Natural killer cell (primary cell): ENCODE measurements around the gene KCP. TPM values are rescaled to one million over a fixed set of nuclear protein-coding genes. Genes with fewer than 3 reads are reported as not detected.

ENCODE experiments used
- ATAC-seq, 3 donors: fragments of 150-1000 bp in 2 of 3; fragments of 200-7000 bp in 1 of 3; cut with Tn5 transposase; 1 replicate in 1 of 3; 2 replicates in 2 of 3; pipeline ENCODE4 v1.10.0; 2021; ENCODE audit warnings: mild to moderate bottlenecking in 2 of 3, moderate library complexity in 2 of 3
- DNase-seq, 2 donors: peaks; one replicate each; pipeline versions ENCODE4 v3.0.0 to v3.0.0-alpha.2; 2013 to 2021; ENCODE audit warnings: mixed read lengths in 1 of 2
- H3K27ac ChIP-seq: one replicate; pipeline ENCODE4 v1.5.1; 2013; ENCODE audit warnings: mild to moderate bottlenecking, low read length
- H3K27me3 ChIP-seq: one replicate; pipeline ENCODE4 v1.6.1; 2013; ENCODE audit warnings: low read length; ENCODE audit not compliant: control insufficient read depth, insufficient read depth
- H3K36me3 ChIP-seq: one replicate; pipeline ENCODE4 v1.6.1; 2013; ENCODE audit warnings: low read length; ENCODE audit not compliant: control insufficient read depth, insufficient read depth
- H3K4me1 ChIP-seq: one replicate; pipeline ENCODE4 v1.6.1; 2013; ENCODE audit warnings: low read length; ENCODE audit not compliant: control insufficient read depth, insufficient read depth
- H3K4me3 ChIP-seq: one replicate; pipeline ENCODE4 v1.5.1; 2013; ENCODE audit warnings: low read length
- H3K9me3 ChIP-seq: one replicate; pipeline ENCODE4 v1.6.1; 2013; ENCODE audit warnings: low read length; ENCODE audit not compliant: control insufficient read depth, insufficient read depth
- H3K27ac Mint-ChIP-seq, 2 donors: one replicate each; pipeline ENCODE4 v1.8.0; 2022; ENCODE audit warnings: mild to moderate bottlenecking in 2 of 2, mixed read lengths in 2 of 2, moderate library complexity in 1 of 2
- H3K27me3 Mint-ChIP-seq, 2 donors: one replicate each; pipeline ENCODE4 v1.8.0; 2022; ENCODE audit warnings: low read depth in 2 of 2, mixed read lengths in 2 of 2
- H3K36me3 Mint-ChIP-seq: one replicate; pipeline ENCODE4 v1.8.0; 2022; ENCODE audit warnings: mixed read lengths
- H3K4me1 Mint-ChIP-seq, 2 donors: one replicate each; pipeline ENCODE4 v1.8.0; 2022; ENCODE audit warnings: mixed read lengths in 2 of 2
- H3K4me3 Mint-ChIP-seq: one replicate; pipeline ENCODE4 v1.8.0; 2022; ENCODE audit warnings: mild to moderate bottlenecking, moderate library complexity, mixed read lengths
- H3K9me3 Mint-ChIP-seq, 2 donors: one replicate each; pipeline ENCODE4 v1.8.0; 2022; ENCODE audit warnings: mixed read lengths in 2 of 2
- whole genome bisulfite sequencing: methylation state at CpG from one replicate; pipeline ENCODE4 v1.1.7; 2013; ENCODE audit warnings: missing lambda C conversion rate; ENCODE audit not compliant: insufficient coverage; 5-methylcytosine and 5-hydroxymethylcytosine counted together
- intact Hi-C: fragments of 100-400 bp; cut with micrococcal nuclease; formaldehyde crosslinking; loops from one replicate; pipeline ENCODE4 v1.14.2; 2022
- total RNA-seq, 4 donors: library from RNA; stranded (reverse); fragments of 120-200 nt in 1 of 4; gene quantifications; one replicate each; pipeline versions ENCODE4 v1.2.3 to v1.2.4, GENCODE V29; 2013 to 2022
- TF ChIP-seq, protein P1 (sequence below): fragments of 200-600 bp; IDR thresholded peaks from one replicate; pipeline ENCODE4 v1.8.0; 2022; ENCODE audit warnings: antibody characterized with exemption

KCP gene
- total RNA-seq, 3 donors from 2014 or later (not counting 1 experiment from before 2014, with no cell fraction given): 0.49 to 0.95 TPM; not detected in 1

DNA sequence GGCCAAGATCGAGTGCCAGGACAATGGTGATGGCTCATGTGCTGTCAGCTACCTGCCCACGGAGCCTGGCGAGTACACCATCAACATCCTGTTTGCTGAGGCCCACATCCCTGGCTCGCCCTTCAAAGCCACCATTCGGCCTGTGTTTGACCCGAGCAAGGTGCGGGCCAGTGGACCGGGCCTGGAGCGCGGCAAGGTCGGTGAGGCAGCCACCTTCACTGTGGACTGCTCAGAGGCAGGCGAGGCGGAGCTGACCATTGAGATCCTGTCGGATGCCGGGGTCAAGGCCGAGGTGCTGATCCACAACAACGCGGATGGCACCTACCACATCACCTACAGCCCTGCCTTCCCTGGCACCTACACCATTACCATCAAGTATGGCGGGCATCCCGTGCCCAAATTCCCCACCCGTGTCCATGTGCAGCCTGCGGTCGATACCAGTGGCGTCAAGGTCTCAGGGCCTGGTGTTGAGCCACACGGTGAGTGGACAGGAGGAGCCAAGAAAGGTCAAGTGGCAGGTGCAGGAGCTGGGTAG lies 65.7 kb downstream of the KCP start:
- Mint-ChIP-seq H3K4me3 (no peak overlapping the region), H3K27me3 (no peaks in the 10 kb centered on the region), H3K4me1 (no peaks in the 10 kb centered on the region), H3K36me3 (no peaks in the 10 kb centered on the region), H3K9me3 (no peaks in the 10 kb centered on the region), H3K27ac (no peak overlapping the region)
- ATAC-seq (no peak), DNase-seq (no peak)
- Histone ChIP-seq H3K36me3 (no peaks in the 10 kb centered on the region), H3K27ac (no peak overlapping the region), H3K4me1 (peaks cover 3% of the 10 kb centered on the region), H3K27me3 (no peaks in the 10 kb centered on the region), H3K9me3 (no peaks in the 10 kb centered on the region), H3K4me3 (no peak overlapping the region)
- 91% methylated on average over 25 of the region's 25 CpGs for WGBS
- intact Hi-C loops: loop anchor here (5.0 kb wide), 1 partner anchor 37 kb away; no protein-coding TSS in a partner anchor
- TF ChIP-seq, protein P1, sequence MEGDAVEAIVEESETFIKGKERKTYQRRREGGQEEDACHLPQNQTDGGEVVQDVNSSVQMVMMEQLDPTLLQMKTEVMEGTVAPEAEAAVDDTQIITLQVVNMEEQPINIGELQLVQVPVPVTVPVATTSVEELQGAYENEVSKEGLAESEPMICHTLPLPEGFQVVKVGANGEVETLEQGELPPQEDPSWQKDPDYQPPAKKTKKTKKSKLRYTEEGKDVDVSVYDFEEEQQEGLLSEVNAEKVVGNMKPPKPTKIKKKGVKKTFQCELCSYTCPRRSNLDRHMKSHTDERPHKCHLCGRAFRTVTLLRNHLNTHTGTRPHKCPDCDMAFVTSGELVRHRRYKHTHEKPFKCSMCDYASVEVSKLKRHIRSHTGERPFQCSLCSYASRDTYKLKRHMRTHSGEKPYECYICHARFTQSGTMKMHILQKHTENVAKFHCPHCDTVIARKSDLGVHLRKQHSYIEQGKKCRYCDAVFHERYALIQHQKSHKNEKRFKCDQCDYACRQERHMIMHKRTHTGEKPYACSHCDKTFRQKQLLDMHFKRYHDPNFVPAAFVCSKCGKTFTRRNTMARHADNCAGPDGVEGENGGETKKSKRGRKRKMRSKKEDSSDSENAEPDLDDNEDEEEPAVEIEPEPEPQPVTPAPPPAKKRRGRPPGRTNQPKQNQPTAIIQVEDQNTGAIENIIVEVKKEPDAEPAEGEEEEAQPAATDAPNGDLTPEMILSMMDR: no peak

DNA sequence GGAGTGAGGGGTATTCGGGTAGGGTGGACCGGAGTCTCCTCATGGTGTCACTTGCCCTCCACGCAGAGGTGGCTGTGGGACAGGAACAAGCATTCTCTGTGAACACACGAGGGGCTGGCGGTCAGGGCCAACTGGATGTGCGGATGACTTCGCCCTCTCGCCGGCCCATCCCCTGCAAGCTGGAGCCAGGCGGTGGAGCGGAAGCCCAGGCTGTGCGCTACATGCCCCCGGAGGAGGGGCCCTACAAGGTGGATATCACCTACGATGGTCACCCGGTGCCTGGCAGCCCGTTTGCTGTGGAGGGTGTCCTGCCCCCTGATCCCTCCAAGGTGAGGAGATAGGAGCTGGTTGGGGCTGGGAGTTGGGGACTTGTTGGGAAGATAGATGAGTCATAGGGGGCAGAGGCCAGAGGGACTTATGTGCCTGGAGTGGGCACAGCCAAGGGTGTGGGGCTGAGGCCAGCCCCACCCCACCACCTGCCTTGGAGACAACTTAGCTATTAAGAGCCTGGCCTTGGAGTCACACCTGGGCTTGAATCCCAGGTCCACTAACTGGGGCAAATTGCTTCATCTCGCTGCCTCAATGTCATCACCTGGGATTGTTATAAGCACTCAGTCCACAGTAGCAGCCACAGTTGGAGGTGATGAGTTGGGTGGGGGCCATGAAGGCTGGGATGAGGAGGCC lies 66.4 kb downstream of the KCP start:
- WGBS: 95% methylated on average over 17 of the region's 17 CpGs
- no peak overlapping the region for H3K27ac Mint-ChIP-seq

DNA sequence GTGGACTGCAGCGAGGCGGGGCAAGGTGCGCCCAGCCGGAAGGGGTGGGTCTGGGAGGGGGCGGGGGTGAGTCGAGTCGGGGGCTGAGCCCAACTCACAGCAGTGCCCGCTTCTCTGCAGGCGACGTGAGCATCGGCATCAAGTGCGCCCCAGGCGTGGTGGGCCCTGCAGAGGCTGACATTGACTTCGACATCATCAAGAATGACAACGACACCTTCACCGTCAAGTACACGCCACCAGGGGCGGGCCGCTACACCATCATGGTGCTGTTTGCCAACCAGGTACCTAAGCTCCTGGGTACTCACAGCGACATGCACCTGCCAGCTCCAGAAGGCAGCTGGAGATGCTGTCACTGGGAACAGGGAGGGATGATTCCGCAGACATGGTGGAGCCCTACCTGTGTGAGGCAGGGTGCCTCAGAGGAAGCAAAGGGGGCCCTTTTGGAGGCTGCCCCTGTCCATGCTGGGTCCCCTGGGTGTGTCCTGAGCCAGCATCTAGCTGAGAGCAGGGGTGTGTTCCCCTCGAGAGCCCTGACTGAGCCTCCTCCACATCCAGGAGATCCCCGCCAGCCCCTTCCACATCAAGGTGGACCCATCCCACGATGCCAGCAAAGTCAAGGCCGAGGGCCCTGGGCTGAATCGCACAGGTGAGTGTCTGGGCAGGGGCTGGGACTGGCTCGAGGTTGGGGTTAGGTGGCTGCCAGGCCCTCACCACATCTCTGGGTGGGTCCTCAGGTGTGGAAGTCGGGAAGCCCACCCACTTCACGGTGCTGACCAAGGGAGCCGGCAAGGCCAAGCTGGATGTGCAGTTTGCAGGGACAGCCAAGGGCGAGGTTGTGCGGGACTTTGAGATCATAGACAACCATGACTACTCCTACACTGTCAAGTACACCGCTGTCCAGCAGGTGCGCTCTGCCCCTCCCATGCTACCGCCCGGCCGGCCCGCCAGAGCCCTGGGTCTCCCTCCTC lies 67.6 kb downstream of the KCP start:
- no peaks in the 10 kb centered on the region for H3K27me3 Mint-ChIP-seq
- no peak overlapping the region for H3K4me3 ChIP-seq
- ATAC-seq (no peak), DNase-seq (no peak)
- no peaks in the 10 kb centered on the region for H3K9me3 ChIP-seq
- no peaks in the 10 kb centered on the region for H3K27me3 ChIP-seq
- intact Hi-C loops: loop anchor here (5.0 kb wide), 1 partner anchor 39 kb away; no protein-coding TSS in a partner anchor
- no peak overlapping the region for H3K27ac Mint-ChIP-seq
- WGBS: 92% methylated on average over 38 of the region's 38 CpGs
- H3K36me3 ChIP-seq: no peaks in the 10 kb centered on the region
- no peaks in the 10 kb centered on the region for H3K36me3 Mint-ChIP-seq
- TF ChIP-seq, protein P1: no peak
- H3K4me1 ChIP-seq: peaks cover 3% of the 10 kb centered on the region
- H3K4me3 Mint-ChIP-seq: no peak overlapping the region
- no peaks in the 10 kb centered on the region for H3K9me3 Mint-ChIP-seq
- H3K27ac ChIP-seq: no peak overlapping the region
- H3K4me1 Mint-ChIP-seq: no peaks in the 10 kb centered on the region

More for the DNA sequence above, 66.4 kb downstream of the KCP start:
- Histone ChIP-seq H3K4me1 (peaks cover 3% of the 10 kb centered on the region), H3K27me3 (no peaks in the 10 kb centered on the region), H3K36me3 (no peaks in the 10 kb centered on the region), H3K27ac (no peak overlapping the region), H3K4me3 (no peak overlapping the region), H3K9me3 (no peaks in the 10 kb centered on the region)
- no peaks in the 10 kb centered on the region for H3K4me1 Mint-ChIP-seq
- H3K4me3 Mint-ChIP-seq: no peak overlapping the region
- H3K36me3 Mint-ChIP-seq: no peaks in the 10 kb centered on the region
- H3K27me3 Mint-ChIP-seq: no peaks in the 10 kb centered on the region
- no peaks in the 10 kb centered on the region for H3K9me3 Mint-ChIP-seq
- intact Hi-C loops: loop anchor here (5.0 kb wide), 1 partner anchor 38 kb away; no protein-coding TSS in a partner anchor
- TF ChIP-seq, protein P1: no peak
- ATAC-seq: no peak
- DNase-seq: no peak
